Vagina (tissue), 2 donors: ENCODE measurements around the gene DGKI.

Experiments used
- CTCF ChIP-seq, 3 experiments: fragments of 450-650 bp in 2 of 3; fragments of 200-600 bp in 1 of 3; sonication (generic) in 1 of 3; IDR thresholded peaks; one replicate each; pipeline ENCODE4 v1.5.1; 2017 to 2019; ENCODE audit warnings: antibody characterized with exemption in 3 of 3, mild to moderate bottlenecking in 2 of 3, moderate library complexity in 2 of 3
- POLR2AphosphoS5 ChIP-seq, 2 donors: sonication (generic); formaldehyde crosslinking; IDR thresholded peaks; one replicate each; pipeline ENCODE4 v1.9.0; 2017; ENCODE audit warnings: antibody characterized with exemption in 2 of 2, mild to moderate bottlenecking in 2 of 2, low read depth in 1 of 2; ENCODE audit not compliant: insufficient read depth in 1 of 2

- TF ChIP-seq CTCF (IDR thresholded peaks at IDR 0.05) (no peak), POLR2AphosphoS5 (IDR thresholded peaks at IDR 0.05; ENCODE audit: insufficient read depth in 1 of 2, low read depth in 1 of 2) (no peak)
Observed at GRCh38 chr7:137337902-137338301, 508.9 kb downstream of the DGKI start.
